Measurements from ENCODE around the gene EXO5. TPM values are rescaled to one million over a fixed set of nuclear protein-coding genes. Genes with fewer than 3 reads are reported as not detected.

The EXO5 gene
- total RNA-seq, result 9.7 and 10.0 TPM in 2 replicates
- long read RNA-seq, transcript EXO5-204 (4 exons, 865 nt), result minor isoform, 9 of 56 reads
- long read RNA-seq, transcript EXO5-207 (2 exons, 863 nt), result minor isoform, 6 of 56 reads
- long read RNA-seq, transcript EXO5-209 (3 exons, 941 nt), result major isoform, 10 of 56 reads
- long read RNA-seq, partial matches to known transcripts, result 10 of 56 reads
- long read RNA-seq, other reads (novel, unspliced or antisense), result 4 of 56 reads

GRCh38 chr1:40508375-40509341, at the start of gene EXO5:
Gene EXO5, plus strand, starts transcription at chr1:40508767. Its CDS starts 5,778 bp downstream, at chr1:40514545.
- Mint-ChIP-seq H3K27ac (ENCODE audit: unreplicated experiment) (peak within 1 kb of the TSS; percentile 88), H3K4me1 (ENCODE audit: unreplicated experiment) (peaks cover 13% of the 10 kb centered on the region), H3K36me3 (ENCODE audit: unreplicated experiment) (peaks cover 26% of the 10 kb centered on the region), H3K27me3 (ENCODE audit: unreplicated experiment) (no peaks in the 10 kb centered on the region), H3K4me3 (ENCODE audit: unreplicated experiment) (peak within 1 kb of the TSS; percentile 88), H3K9me3 (ENCODE audit: unreplicated experiment) (peaks cover 24% of the 10 kb centered on the region)
- no peak for TF ChIP-seq CTCF (IDR thresholded peaks at IDR 0.05)
- peak; percentile 93 for DNase-seq (ENCODE audit: extremely low spot score, unreplicated experiment)

GRCh38 chr1:40462956-40463590, 45.5 kb upstream of the EXO5 start:
- H3K27ac Mint-ChIP-seq (ENCODE audit: unreplicated experiment), result no peak overlapping the region
- no peaks in the 10 kb centered on the region for H3K27me3 Mint-ChIP-seq (ENCODE audit: unreplicated experiment)
- no peak for DNase-seq (ENCODE audit: extremely low spot score, unreplicated experiment)
- H3K4me3 Mint-ChIP-seq (ENCODE audit: unreplicated experiment), result no peak overlapping the region
- TF ChIP-seq CTCF (IDR thresholded peaks at IDR 0.05), result no peak
- peaks cover 69% of the 10 kb centered on the region for H3K36me3 Mint-ChIP-seq (ENCODE audit: unreplicated experiment)
- no peaks in the 10 kb centered on the region for H3K4me1 Mint-ChIP-seq (ENCODE audit: unreplicated experiment)
- H3K9me3 Mint-ChIP-seq (ENCODE audit: unreplicated experiment), result peaks cover 49% of the 10 kb centered on the region

GRCh38 chr1:40469327-40469726, 39.2 kb upstream of the EXO5 start:
- Mint-ChIP-seq H3K27me3 (ENCODE audit: unreplicated experiment) (no peaks in the 10 kb centered on the region), H3K36me3 (ENCODE audit: unreplicated experiment) (peaks cover 29% of the 10 kb centered on the region), H3K4me1 (ENCODE audit: unreplicated experiment) (no peaks in the 10 kb centered on the region), H3K27ac (ENCODE audit: unreplicated experiment) (no peak overlapping the region), H3K9me3 (ENCODE audit: unreplicated experiment) (peaks cover 57% of the 10 kb centered on the region), H3K4me3 (ENCODE audit: unreplicated experiment) (no peak overlapping the region)
- no peak for TF ChIP-seq CTCF (IDR thresholded peaks at IDR 0.05)
- no peak for DNase-seq (ENCODE audit: extremely low spot score, unreplicated experiment)

- Mint-ChIP-seq H3K27me3 (ENCODE audit: unreplicated experiment) (no peaks in the 10 kb centered on the region), H3K36me3 (ENCODE audit: unreplicated experiment) (peaks cover 15% of the 10 kb centered on the region), H3K4me3 (ENCODE audit: unreplicated experiment) (no peak overlapping the region), H3K9me3 (ENCODE audit: unreplicated experiment) (peaks cover 32% of the 10 kb centered on the region), H3K4me1 (ENCODE audit: unreplicated experiment) (peaks cover 16% of the 10 kb centered on the region), H3K27ac (ENCODE audit: unreplicated experiment) (no peak overlapping the region)
- DNase-seq (ENCODE audit: extremely low spot score, unreplicated experiment), result no peak
- no peak for TF ChIP-seq CTCF (IDR thresholded peaks at IDR 0.05)
These were observed 33.3 kb upstream of the EXO5 start for GRCh38 chr1:40475268-40475667.

Measured in osteocyte (in vitro differentiated cells).